ENCODE results near the gene ALK. TPM values are rescaled to one million over a fixed set of nuclear protein-coding genes. Genes with fewer than 3 reads are reported as not detected.

Gene ALK
- total RNA-seq, 1 donor from 2014 or later: not detected

DNA sequence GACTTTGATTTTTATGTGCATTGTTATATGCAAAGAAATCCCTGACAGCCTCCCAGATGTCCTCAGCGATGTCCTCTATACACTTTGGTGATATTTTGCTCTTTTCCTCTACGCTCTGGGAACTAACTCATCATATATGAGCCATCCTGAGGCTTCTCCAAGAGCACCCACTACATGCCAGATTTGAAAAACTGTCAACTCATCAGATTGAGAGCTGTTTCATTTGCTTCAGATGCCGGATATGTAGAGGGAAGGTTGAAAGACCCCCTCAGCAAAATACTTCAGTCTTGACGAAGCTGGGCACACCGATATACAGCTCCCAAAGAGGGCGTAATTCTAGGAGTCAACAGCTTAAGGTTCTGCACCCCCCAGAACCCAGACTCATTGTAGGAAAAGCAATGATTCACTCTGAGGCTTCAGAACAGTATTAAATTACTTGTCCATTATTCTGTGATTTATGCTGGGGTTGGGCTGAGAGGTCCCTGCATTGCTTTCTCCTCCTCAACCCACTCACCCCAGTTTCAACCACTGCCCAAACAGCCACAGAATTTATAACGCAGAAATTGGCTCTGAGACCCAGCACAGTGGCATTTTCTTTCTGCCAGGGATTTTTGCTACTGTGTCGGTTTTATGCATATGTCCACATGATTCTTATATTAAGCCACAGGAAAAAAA lies 341.8 kb downstream of the ALK start:
- DNase-seq (ENCODE audit: low read depth): no peak

DNA sequence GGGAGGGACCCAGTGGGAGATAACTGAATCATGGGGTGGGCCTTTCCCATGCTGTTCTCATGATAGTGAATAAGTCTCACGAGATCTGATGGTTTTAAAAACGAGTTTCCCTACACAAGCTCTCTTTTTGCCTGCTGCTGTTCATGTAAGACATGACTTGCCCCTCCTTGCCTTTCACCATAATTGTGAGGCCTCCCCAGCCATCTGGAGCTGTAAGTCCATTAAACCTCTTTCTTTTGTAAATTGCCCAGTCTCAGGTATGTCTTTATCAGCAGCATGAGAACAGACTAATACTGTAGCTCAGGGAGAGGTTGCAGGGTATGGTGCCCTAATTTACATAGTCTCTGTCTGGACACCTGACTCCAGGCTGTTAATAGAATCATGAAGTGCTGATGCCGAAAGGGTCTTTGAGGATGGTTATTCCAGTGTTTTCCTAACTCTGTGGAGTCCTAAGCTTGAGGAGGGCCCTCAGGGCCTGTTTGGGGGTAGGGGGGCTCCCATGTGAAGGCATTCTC lies 343.2 kb downstream of the ALK start:
- DNase-seq (ENCODE audit: low read depth): no peak

DNA sequence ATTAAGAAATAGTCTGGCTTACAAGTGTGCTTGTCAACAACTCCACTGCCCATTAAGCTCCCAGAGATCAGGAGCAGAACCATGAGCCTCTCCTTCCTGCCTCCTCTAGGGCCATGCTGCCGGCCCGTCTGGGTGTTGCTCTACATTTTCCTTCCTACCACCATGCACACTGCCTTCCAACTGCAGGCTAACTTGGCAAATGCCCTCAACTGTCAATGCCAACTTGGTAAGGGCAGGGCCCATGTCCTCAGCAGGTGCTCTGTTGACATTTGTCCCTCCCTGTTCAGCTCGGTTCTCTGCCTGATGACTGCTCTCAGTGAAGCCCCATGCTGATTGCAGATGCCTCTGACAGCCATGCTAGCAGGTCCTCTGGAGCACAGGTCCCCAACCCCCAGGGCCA lies 345.2 kb downstream of the ALK start:
- no peak for DNase-seq (ENCODE audit: low read depth)

DNA sequence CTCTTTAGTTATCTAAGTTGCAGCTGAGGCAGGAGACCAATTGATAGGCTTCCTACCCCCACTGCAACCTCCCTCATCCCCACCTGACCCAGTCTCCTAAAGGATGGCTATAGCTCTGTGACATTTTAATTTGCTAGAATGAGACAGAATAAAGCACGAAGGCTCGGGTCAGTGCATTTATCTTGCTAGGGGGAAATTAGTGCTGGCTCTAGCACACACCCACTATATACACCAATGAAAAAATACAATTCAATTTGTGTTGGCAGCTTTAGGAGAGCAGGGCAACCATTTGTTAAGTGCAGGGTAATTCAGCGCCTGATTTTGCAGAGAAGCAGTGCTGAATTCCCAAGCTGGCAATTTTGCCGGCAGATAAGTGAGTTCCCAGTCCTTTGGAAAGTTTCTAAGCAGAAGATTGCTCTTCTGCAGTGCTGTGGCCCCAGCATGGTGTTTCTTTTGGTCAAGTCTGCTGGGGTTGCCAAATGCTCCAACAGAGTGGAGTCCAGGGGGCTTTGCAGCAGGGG lies 346.0 kb downstream of the ALK start:
- no peak for DNase-seq (ENCODE audit: low read depth)

DNA sequence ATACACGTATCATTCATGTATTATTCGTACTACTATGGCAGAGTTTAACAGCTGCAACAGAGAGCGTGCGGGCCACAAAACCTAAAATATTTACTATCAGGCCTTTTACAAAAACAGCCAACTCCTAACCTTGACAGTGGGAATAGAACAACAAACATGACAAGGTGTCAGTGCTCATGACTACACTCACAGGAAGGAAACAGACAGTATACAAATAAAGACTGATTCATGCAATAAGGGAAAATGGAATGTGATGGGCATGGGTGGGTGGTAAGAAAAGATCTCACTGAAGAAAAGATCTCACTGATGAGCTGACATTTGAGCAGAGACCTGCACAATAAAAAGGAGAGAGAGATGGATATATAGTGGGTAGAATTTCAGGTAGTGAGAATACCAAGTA lies 347.8 kb downstream of the ALK start:
- DNase-seq (ENCODE audit: low read depth): no peak

DNA sequence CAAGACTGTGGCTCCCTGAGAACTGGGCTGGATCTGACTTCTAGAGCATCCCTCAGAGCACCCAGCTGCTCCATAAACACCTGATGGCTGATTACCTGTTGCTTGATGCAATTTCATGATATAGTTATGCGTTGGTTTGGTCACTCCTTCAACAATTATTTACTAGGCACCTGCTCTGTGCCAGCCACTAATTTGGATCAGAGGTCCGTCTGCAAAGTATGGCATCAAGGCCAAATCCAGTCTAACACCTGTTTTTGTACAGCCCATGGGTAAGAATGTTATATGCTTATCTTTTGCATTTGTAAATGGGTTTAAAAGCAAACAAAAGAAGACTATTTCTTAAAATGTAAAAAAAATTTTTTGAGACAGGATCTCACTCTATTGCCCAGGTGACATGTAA lies 348.2 kb downstream of the ALK start:
- DNase-seq (ENCODE audit: low read depth): no peak

DNA sequence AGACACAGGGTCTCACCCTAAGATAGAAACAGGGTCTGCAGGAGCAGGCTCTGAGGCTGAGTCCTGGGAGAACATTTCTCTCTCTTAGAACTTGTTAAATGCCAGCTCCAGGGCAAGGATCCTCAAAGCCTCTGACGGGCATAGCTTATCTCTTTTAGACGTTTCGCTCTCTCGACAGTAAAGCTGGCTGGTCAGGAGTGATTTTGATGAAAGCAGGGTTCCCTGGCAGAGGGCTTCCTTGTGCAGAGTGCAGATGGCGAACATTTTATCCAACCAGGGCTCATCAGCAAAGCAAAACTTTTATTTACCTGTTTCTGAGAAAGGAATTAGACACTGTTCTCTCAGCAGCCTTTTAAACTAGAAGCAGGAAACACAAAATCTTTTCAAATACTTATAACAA lies 350.8 kb downstream of the ALK start:
- DNase-seq (ENCODE audit: low read depth): no peak

DNA sequence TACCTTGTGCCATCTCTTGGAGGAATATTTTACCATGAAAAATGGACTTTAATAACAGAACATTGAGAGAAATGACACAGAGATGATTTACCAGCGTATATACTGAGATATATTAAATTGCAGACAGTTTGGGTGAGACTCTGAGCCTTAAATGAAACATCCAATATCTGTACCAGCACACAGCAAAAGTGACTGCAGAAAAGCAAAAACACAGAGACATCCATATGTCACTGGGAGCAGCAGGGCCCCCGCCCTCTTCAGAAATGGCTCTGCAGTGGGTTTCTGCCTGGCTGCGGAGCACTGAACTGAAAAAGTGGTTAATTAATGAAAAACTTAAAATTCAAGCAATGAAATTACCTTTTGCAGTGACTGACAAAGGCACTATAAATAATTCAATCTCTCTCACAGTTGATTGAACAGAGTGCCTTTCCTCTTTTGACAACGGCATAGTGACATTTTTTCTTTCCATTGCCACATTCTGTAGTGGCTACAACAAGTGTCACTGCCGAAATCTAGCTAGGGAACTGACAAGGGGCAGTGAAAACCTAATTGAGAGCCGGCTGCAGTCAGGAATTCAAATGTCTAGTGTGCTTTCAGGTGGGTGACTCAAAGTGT lies 353.4 kb downstream of the ALK start:
- DNase-seq (ENCODE audit: low read depth): no peak

DNA sequence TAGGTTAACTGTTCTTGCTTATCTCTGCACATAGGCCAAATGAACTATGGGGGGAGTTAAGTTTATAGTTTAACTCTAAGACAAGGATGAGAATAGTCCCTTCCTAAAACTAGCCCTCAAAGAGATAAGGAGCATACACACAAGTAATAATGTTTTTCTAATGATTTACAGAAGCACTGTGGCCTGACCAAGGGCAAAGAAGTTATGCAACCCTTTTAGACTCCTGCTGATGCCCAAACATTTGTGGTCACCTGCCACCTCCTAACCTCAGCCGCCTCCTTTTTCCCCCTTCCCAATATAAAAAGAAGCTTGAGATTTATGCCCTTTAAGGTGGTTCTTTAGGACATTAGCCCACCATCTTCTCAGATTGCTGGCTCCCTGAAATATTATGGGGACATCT lies 357.7 kb downstream of the ALK start:
- peak; percentile 39 for DNase-seq (ENCODE audit: low read depth)

DNA sequence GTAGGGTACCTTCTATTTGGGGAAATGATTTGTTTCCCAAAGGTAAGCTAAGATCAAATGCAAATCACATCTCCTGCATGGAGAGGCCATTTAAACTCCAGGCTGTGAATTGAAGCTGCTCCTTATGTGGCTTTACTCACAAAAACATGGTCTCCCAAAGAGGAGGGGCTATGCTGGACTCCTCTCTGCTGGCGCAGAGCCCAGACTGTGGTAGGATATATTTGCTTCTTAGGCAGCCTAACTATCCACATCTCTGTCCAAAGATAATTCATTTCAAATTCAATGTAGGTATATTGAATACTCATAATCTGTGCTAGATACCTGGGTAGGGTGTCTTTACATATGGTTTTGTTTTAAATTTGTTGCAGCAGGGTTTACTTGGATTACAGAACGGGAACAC lies 358.5 kb downstream of the ALK start:
- DNase-seq (ENCODE audit: low read depth): no peak

DNA sequence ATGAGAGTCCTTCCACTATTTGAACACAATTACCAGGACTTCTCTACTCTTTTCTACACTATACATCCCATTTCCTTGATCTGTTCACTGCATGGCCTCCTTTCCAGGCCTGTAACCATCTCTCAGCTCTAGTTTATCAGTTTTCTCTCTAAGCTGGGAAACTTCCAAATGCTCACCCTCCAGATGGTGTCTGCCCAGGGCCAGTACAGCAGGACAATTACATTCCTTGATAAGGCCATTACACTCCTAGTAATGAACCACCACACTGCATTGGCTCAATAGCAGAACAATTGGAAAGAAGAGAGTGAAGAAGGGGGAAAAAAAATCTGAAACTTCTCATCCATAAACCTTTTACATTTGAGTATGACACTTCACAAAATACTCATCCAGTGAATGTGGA lies 359.1 kb downstream of the ALK start:
- DNase-seq (ENCODE audit: low read depth): no peak

DNA sequence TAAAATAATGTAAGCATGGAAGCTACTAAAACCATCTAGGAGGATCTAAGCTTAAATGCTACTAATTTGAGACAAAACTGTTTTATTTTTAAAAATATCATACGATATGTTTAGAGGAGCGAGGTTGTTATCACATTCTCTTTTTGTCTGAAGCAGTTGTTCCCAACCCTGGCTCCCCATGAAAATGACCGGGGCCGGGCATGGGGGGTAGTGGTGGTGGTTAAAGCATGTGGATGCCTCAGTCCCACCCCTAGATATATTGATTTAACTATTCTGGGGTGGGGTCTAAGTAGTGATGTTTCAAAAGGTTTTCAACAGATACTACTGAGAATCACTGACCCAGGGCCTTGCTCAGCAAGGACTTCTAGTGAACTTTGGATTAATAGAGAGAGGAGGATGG lies 359.8 kb downstream of the ALK start:
- DNase-seq (ENCODE audit: low read depth): no peak

DNA sequence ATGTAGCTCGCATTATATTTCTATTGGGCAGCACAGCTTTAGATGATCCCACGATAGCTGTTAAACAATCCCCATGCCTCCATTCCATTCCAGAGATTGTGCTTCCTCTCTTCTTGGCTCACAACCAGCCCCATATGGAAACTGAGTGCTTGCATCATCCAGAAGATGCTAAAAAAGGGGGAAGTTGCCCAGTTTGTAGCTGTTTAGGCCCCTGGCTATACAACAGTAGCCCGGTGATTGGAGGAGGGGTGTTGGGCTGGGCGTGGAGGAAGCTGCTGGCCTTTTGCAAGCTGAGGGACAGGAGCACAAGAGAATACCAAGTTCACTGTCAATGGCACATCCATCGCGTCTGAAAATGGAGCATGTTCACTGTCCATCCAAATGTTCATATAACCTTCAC lies 360.2 kb downstream of the ALK start:
- no peak for DNase-seq (ENCODE audit: low read depth)

DNA sequence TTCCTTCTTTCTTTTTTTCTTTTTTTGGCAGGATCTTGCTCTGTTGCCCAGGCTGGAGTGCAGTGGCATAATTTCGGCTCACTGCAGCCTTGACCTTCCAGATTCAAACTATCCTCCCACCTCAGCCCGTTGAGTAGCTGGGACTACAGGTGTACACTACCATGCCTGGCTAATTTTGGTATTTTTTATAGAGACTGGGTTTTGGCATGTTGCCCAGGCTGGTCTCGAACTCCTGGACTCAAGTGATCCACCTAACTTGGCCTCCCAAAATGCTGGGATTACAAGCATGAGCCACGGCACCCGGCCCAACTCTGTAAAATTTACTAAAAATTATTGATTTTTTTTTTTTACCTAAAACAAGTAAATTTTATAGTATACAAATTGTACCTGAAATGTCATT lies 360.8 kb downstream of the ALK start:
- no peak for DNase-seq (ENCODE audit: low read depth)

DNA sequence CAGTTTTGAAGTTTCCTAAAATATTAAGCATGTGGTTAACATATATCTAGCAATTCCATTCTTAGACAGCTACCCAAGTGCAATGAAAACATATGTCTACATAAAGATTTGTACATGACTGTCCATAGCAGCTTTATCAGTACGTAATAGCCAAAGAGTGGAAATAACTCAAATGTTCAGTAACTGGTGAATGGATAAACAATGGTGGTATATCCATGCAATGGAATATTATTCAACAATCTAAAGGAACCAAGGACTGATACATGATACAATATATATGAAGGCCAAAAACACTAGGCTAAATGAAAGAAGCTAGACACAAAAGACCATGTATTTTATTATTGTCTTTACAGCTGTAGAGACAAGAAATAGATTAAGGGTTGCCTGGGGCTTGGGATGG lies 361.4 kb downstream of the ALK start:
- no peak for DNase-seq (ENCODE audit: low read depth)

DNA sequence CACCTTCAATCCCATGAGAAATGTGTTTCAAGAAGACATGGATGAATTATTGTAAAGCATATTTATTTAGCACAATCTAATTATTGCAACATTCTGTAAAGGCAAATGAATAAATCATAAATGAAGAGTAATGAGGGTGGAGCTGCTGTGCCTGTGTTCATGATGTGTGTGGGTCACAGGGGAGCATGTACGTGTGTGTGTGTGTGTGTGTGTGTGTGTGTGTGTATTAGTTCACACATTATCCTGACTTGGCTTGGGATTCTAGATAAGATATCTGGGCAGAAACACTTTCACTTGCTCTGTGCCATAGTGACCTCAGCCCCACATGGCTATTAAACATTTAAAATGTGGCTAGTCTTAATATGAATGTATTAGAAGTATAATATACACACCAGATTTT lies 361.8 kb downstream of the ALK start:
- no peak for DNase-seq (ENCODE audit: low read depth)

DNA sequence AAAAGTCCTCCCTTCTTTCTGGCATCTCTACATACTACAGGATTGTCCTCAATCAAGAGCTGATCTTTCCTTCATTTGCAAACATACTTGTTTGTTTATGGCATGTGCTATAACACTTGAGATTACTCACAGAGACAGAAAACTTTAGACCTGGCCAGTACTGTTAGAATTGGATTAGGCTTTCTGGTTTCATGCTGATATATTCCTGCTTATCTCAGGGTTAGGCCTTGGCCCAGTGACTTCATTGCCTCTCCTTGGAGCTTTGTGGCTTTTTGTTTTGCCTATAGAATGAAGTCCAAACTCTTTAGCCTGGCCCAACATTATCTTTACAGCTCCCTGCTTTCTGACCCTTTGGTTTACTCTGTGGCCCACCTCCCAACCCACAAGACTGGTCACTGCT lies 363.3 kb downstream of the ALK start:
- DNase-seq (ENCODE audit: low read depth): no peak

DNA sequence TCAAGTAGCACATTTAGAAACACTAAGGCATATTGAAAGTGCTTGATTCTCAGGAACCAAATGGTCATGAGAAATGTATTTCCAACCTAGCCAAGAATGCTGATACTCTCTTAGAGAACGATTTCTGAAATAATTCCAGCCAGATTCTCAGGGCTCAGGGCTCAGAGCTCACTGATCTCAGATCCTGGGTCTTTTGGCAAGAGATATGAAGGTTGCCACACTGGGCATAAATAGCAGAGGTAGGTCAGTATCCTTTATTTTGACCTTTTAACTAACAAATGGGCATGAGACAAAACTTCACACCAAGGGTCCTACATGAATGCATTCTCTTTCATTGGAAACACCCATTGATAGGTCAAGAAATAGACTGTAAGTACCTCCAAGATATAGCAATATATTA lies 364.1 kb downstream of the ALK start:
- no peak for DNase-seq (ENCODE audit: low read depth)

DNA sequence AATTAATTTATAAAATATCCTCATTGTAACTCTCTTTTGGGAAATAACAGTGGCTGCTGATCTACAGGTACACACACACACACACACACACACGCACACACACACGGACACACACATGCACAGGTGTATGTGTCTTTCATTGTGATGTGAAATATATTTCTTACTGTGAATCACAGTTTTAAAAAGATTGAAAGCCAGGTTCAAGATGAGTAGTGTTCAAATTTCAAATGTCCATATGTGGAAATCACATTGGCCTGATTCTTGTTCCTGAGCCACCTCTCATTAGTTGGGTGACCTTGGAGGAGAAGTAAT lies 372.4 kb downstream of the ALK start:
- no peak for DNase-seq (ENCODE audit: low read depth)

DNA sequence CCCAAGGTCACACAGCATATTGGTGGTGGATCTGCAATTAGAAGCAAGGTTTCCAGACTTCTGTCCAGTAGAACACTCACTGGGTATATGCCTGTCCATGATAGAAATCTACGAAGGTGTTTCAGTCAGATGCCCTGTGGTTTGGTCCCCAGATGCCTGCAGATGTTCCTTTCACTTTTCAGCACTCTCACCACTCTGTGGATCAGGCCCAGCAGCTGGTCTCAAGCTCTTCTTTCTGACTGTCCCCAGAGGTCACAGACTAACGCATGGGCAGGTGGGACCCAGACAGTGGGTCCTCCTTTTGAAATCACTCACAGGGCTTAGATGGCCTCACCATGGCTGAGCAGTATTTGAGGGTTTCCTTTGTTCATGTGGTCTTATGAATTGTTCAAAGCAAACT lies 376.5 kb downstream of the ALK start:
- DNase-seq (ENCODE audit: low read depth): no peak

DNA sequence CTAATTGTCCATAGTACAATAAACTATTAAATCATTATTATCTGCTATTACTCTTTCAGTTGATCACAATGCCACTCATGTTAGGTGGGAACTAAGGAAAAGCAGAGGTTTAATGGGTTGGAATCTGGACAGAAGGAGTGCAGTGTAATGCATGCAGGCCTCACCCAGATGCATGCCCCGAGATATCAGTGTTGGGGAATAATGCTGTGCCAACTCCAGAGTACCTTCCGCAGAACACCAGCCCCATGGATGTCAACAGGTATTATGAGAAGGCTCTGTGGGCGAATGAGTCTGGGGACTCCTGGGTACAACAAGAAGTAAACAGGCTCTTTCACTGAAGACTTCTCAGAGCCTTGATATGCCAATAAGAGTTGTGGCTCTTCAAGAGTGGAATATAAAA lies 377.4 kb downstream of the ALK start:
- DNase-seq (ENCODE audit: low read depth): no peak

DNA sequence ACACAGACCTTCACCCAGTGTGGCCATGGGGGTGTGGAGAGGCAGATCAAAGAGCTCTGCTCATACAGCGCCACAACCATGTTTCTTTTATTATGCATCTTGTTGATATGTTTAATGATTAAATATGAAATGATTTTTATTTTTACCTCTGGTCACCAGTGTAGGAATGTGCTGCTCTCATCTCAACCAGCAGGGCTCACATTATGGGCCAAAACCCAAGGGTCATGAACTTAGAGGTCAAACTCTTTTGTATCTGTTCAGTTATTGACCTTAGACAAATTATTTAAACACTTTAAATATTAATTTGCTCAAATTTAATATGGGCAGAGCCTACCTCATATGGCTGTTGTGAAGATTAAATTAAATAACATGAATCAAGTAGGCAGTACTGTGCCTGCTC lies 386.2 kb downstream of the ALK start:
- no peak for DNase-seq (ENCODE audit: low read depth)

DNA sequence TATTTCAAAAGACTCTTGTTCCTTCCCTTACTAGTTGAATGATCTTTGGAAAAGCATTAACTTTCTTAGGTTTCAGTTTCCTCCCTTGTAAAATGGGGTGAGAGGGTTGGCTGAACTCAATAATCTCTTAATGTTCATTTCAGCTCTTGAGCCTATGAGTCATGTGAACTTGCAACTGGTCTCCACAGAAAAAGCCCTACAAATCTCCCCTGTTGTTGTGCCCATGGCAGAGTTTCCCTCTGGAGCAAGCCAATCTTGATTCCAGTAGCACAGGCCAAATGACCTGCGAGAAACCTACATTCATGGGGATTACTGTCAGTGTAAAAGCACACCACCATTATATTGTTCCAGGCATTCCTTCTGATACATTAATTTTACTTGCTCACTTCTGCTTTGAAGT lies 388.9 kb downstream of the ALK start:
- peak; percentile 91 for DNase-seq (ENCODE audit: low read depth)

DNA sequence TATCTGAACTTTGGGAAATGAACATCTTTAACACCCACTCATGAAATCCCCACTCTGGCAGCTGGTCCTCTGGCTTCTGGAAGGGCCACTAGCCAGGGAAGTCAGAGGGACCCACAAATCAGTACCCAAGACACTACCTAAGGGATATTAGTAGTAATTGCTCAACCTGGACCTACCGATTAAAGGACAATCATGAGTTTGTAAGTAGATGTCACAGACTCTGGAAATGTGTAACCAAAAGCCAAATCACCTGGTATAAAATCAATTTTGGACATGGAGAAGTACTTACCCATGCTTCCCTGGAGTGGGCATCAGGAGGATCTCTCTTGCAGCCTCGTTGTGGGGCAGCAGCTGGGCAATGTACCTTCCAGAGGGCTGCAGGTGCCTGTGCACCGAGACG lies 389.8 kb downstream of the ALK start:
- DNase-seq (ENCODE audit: low read depth): no peak

Data from renal cortical epithelial cell (primary cell).